PC-3 (cell line): ENCODE measurements around the gene RIC1. TPM values are rescaled to one million over a fixed set of nuclear protein-coding genes. Genes with fewer than 3 reads are reported as not detected.

Experiments used
- ATAC-seq: fragments of 200-7000 bp; cut with Tn5 transposase; 2 replicates; pipeline ENCODE4 v1.9.1; 2020; ENCODE audit warnings: mild to moderate bottlenecking, moderate library complexity
- BruUV-seq: library from RNA; stranded (reverse); fragments of 400-500 nt; replicated peaks from 2 replicates; lab custom pipeline; 2021; lab: Mats Ljungman, UMichigan
- CTCF ChIA-PET: fragments of 300-600 bp; sonication (Branson Sonifier 250); formaldehyde crosslinking; loops from one replicate; lab custom pipeline; 2022; ENCODE audit warnings: antibody characterized with exemption; lab: Charles Lee
- POLR2A ChIA-PET: fragments of 300-600 bp; sonication (Branson Sonifier 250); formaldehyde crosslinking; loops from one replicate; lab custom pipeline; 2022; ENCODE audit warnings: antibody characterized with exemption; ENCODE audit not compliant: unreplicated experiment; lab: Charles Lee
- DNase-seq: peaks from one replicate; pipeline ENCODE4 v3.0.0-alpha.2; 2015
- H2AFZ ChIP-seq: fragments of 300-600 bp; sonication (generic); 2 replicates; pipeline ENCODE4 v1.6.0; 2016; ENCODE audit warnings: antibody characterized with exemption, low read length
- H3F3A ChIP-seq: fragments of 300-600 bp; sonication (generic); one replicate; pipeline ENCODE4 v1.6.0; 2017; ENCODE audit warnings: antibody characterized with exemption, low read length, control low read depth, mild to moderate bottlenecking; ENCODE audit not compliant: unreplicated experiment
- H3K27ac ChIP-seq: fragments of 300-600 bp; sonication (generic); 2 replicates; pipeline ENCODE4 v1.5.1; 2016; ENCODE audit warnings: mild to moderate bottlenecking, low read length
- H3K27me3 ChIP-seq: fragments of 300-600 bp; sonication (generic); 2 replicates; pipeline ENCODE4 v1.6.1; 2016; ENCODE audit warnings: low read length, mixed read lengths
- H3K36me3 ChIP-seq: fragments of 300-600 bp; sonication (generic); 2 replicates; pipeline ENCODE4 v1.6.1; 2016; ENCODE audit warnings: low read depth, mixed run types, low read length, mixed read lengths
- H3K4me1 ChIP-seq: fragments of 300-600 bp; sonication (generic); 2 replicates; pipeline ENCODE4 v1.5.1; 2016; ENCODE audit warnings: low read length; ENCODE audit not compliant: insufficient read depth
- H3K4me2 ChIP-seq: fragments of 300-600 bp; sonication (generic); 2 replicates; pipeline ENCODE4 v1.6.0; 2016; ENCODE audit warnings: low read length
- H3K4me3 ChIP-seq: fragments of 300-600 bp; sonication (generic); 2 replicates; pipeline ENCODE4 v1.5.1; 2016; ENCODE audit warnings: mild to moderate bottlenecking, low read length, mixed read lengths
- H3K79me2 ChIP-seq: fragments of 300-600 bp; sonication (generic); 2 replicates; pipeline ENCODE4 v1.6.1; 2017; ENCODE audit warnings: low read length, mixed read lengths
- H3K9ac ChIP-seq: fragments of 300-600 bp; sonication (generic); 2 replicates; pipeline ENCODE4 v1.6.0; 2016; ENCODE audit warnings: mild to moderate bottlenecking, low read length
- H3K9me2 ChIP-seq: fragments of 300-600 bp; sonication (generic); replicated peaks from 2 replicates; pipeline ENCODE4 v1.6.1; 2016; ENCODE audit warnings: mixed run types, low read length, mixed read lengths
- H3K9me3 ChIP-seq: fragments of 300-600 bp; sonication (generic); 2 replicates; pipeline ENCODE4 v1.6.1; 2016; ENCODE audit warnings: low read length, mixed read lengths
- H4K20me1 ChIP-seq: fragments of 300-600 bp; sonication (generic); 2 replicates; pipeline ENCODE4 v1.6.1; 2016; ENCODE audit warnings: low read length, mixed read lengths
- CTCF ChIP-seq: fragments of 300-600 bp; sonication (generic); conservative IDR thresholded peaks from 2 replicates; pipeline ENCODE4 v1.5.1; 2017; ENCODE audit warnings: antibody characterized with exemption, low read depth, mild to moderate bottlenecking, low read length
- EZH2 ChIP-seq: fragments of 300-600 bp; sonication (generic); IDR thresholded peaks from one replicate; pipeline ENCODE4 v1.6.1; 2017; ENCODE audit warnings: antibody characterized with exemption, mild to moderate bottlenecking, low read length; ENCODE audit not compliant: unreplicated experiment
- EZH2phosphoT487 ChIP-seq: fragments of 300-600 bp; sonication (generic); IDR thresholded peaks from 2 replicates; pipeline ENCODE4 v1.6.1; 2018; ENCODE audit warnings: mild to moderate bottlenecking, antibody characterized with exemption, low read length, borderline replicate concordance
- intact Hi-C: fragments of 100-400 bp; cut with micrococcal nuclease; formaldehyde crosslinking; loops from 2 replicates; pipeline ENCODE4 v1.9.0; 2023
- total RNA-seq: library from RNA; depleted of rRNA; stranded (reverse); fragments of >200 nt; gene quantifications from 2 replicates; pipeline ENCODE4 v1.2.3, GENCODE V29; 2014; rRNA removed

RIC1 gene
- total RNA-seq, 1 experiment from 2014 or later = 16.0 TPM

- no peaks in the 10 kb centered on the region for H3K9me2 ChIP-seq
- no peaks in the 10 kb centered on the region for H4K20me1 ChIP-seq
- DNase-seq = no peak
- no peaks in the 10 kb centered on the region for H3K9me3 ChIP-seq
- H3K27ac ChIP-seq = no peak overlapping the region
- H3K4me3 ChIP-seq = no peak overlapping the region
- no peak overlapping the region for H2AFZ ChIP-seq
- H3K36me3 ChIP-seq = peaks cover 12% of the 10 kb centered on the region
- TF ChIP-seq EZH2phosphoT487 (no peak), CTCF (no peak), EZH2 (no peak)
- H3K9ac ChIP-seq = no peak overlapping the region
- no peak for ATAC-seq
- no peaks in the 10 kb centered on the region for H3F3A ChIP-seq
- ChIA-PET CTCF (no interaction called here), POLR2A (no interaction called here)
- no peak overlapping the region for H3K4me2 ChIP-seq
- H3K4me1 ChIP-seq = peaks cover 37% of the 10 kb centered on the region
- intact Hi-C loops = no loop called here
- no peaks in the 10 kb centered on the region for H3K27me3 ChIP-seq
- no TSS peak for BruUV-seq
- peaks cover 8% of the 10 kb centered on the region; the same call in 1 of the 2 replicates for H3K79me2 ChIP-seq
These were observed 191.5 kb downstream of the RIC1 start for GRCh38 chr9:5820425-5820824.

- Histone ChIP-seq H3K4me2 (no peak overlapping the region), H2AFZ (no peak overlapping the region), H3K9ac (no peak overlapping the region), H3K4me1 (no peaks in the 10 kb centered on the region), H3K9me3 (no peaks in the 10 kb centered on the region), H4K20me1 (no peaks in the 10 kb centered on the region), H3K9me2 (no peaks in the 10 kb centered on the region), H3K27me3 (no peaks in the 10 kb centered on the region), H3K27ac (no peak overlapping the region), H3K79me2 (peaks cover 25% of the 10 kb centered on the region), H3K4me3 (no peak overlapping the region), H3F3A (no peaks in the 10 kb centered on the region), H3K36me3 (peaks cover 13% of the 10 kb centered on the region)
- no peak for TF ChIP-seq EZH2phosphoT487
- no peak for TF ChIP-seq EZH2
- TF ChIP-seq CTCF = no peak
- DNase-seq (no peak), ATAC-seq (no peak)
- BruUV-seq = no TSS peak
- intact Hi-C loops = no loop called here
- ChIA-PET CTCF (no interaction called here), POLR2A (interaction anchor here (0.6 kb wide), 1 partner anchor 589 kb away, joined by 4 read pairs; no protein-coding TSS in a partner anchor)
These were observed 196.3 kb downstream of the RIC1 start for GRCh38 chr9:5825223-5825622.

Other genes with a start within 250 kb of the RIC1 start
- 6.4 and 11.4 TPM in 2 replicates for gene PLGRKT, start 191.2 kb upstream of the RIC1 start, total RNA-seq
- 3.8 and 5.1 TPM in 2 replicates for gene CD274, start 178.6 kb upstream of the RIC1 start, total RNA-seq
- 0.46 and 1.4 TPM in 2 replicates for gene PDCD1LG2, start 118.6 kb upstream of the RIC1 start, total RNA-seq
- 17.8 and 19.2 TPM in 2 replicates for gene ERMP1, start 204.0 kb downstream of the RIC1 start, total RNA-seq